Cardiac muscle cell (in vitro differentiated cells and primary cell): ENCODE results near the gene MRLN. TPM values are rescaled to one million over a fixed set of nuclear protein-coding genes. Genes with fewer than 3 reads are reported as not detected.
"Not testable (repeated sequence)": the region's sequence is repeated elsewhere in the genome, so short reads cannot be mapped to it uniquely, and the experiment has no call there.

ENCODE experiments used
- DNase-seq, 2 donors: peaks; one replicate each; pipeline versions ENCODE4 v3.0.0 to v3.0.0-alpha.2; 2010 to 2017; ENCODE audit warnings: low read depth in 1 of 2, low spot score in 1 of 2
- H3K27ac ChIP-seq: fragments of 200-600 bp; sonication (generic); 2 replicates; pipeline ENCODE4 v1.5.1; 2016
- H3K27me3 ChIP-seq: fragments of 200-600 bp; sonication (generic); 2 replicates; pipeline ENCODE4 v1.6.0; 2016; ENCODE audit warnings: control low read depth
- H3K36me3 ChIP-seq: fragments of 200-600 bp; sonication (generic); 2 replicates; pipeline ENCODE4 v1.5.1; 2016; ENCODE audit warnings: control low read depth
- H3K4me1 ChIP-seq: fragments of 200-600 bp; sonication (generic); 2 replicates; pipeline ENCODE4 v1.8.1; 2017; ENCODE audit warnings: low read depth, mild to moderate bottlenecking, mixed run types
- H3K4me3 ChIP-seq: fragments of 200-600 bp; sonication (generic); 2 replicates; pipeline ENCODE4 v1.5.1; 2016; ENCODE audit warnings: mild to moderate bottlenecking
- H3K9me3 ChIP-seq: fragments of 200-600 bp; sonication (generic); 2 replicates; pipeline ENCODE4 v1.5.1; 2017; ENCODE audit warnings: low read depth, mild to moderate bottlenecking, control low read depth
- CTCF ChIP-seq: IDR thresholded peaks from 2 replicates; pipeline ENCODE4 v1.5.1; 2012; ENCODE audit warnings: low read depth, mild to moderate bottlenecking, low read length
- polyA plus RNA-seq: library from polyadenylated mRNA; unstranded; fragments of >200 nt; fragmentation: Nextera tagmentation; extraction: Ambion mirVana; gene quantifications from 2 replicates; pipeline ENCODE4 v1.2.1, GENCODE V29; 2016
- total RNA-seq: library from RNA; depleted of rRNA; stranded (reverse); fragments of >200 nt; gene quantifications from 2 replicates; pipeline ENCODE4 v1.2.3, GENCODE V29; 2016

The MRLN gene
- total and polyA plus RNA-seq, 2 experiments from 2014 or later = not detected

GRCh38 chr10:59785476-59785875, 32.2 kb upstream of the MRLN start:
- H3K9me3 ChIP-seq = not testable (repeated sequence)

GRCh38 chr10:59781511-59781910, 28.3 kb upstream of the MRLN start:
- TF ChIP-seq CTCF = no peak
- Histone ChIP-seq H3K9me3 (no peaks in the 10 kb centered on the region), H3K4me1 (no peaks in the 10 kb centered on the region), H3K4me3 (no peak overlapping the region), H3K27ac (no peak overlapping the region), H3K36me3 (no peaks in the 10 kb centered on the region), H3K27me3 (no peaks in the 10 kb centered on the region)
- DNase-seq = no peak

More at GRCh38 chr10:59785476-59785875, 32.2 kb upstream of the MRLN start:
- not testable (repeated sequence) for H3K27ac ChIP-seq, H3K27me3 ChIP-seq, H3K4me1 ChIP-seq, H3K36me3 ChIP-seq, H3K4me3 ChIP-seq, DNase-seq

GRCh38 chr10:59779756-59780533, 26.7 kb upstream of the MRLN start:
- H3K36me3 ChIP-seq = no peaks in the 10 kb centered on the region

GRCh38 chr10:59774451-59774850, 21.2 kb upstream of the MRLN start:
- Histone ChIP-seq H3K4me3 (no peak overlapping the region), H3K27me3 (no peaks in the 10 kb centered on the region), H3K4me1 (no peaks in the 10 kb centered on the region), H3K9me3 (no peaks in the 10 kb centered on the region), H3K27ac (no peak overlapping the region), H3K36me3 (no peaks in the 10 kb centered on the region)
- DNase-seq = no peak
- no peak for TF ChIP-seq CTCF

More at GRCh38 chr10:59779756-59780533, 26.7 kb upstream of the MRLN start:
- Histone ChIP-seq H3K4me1 (no peaks in the 10 kb centered on the region), H3K9me3 (no peaks in the 10 kb centered on the region), H3K27me3 (no peaks in the 10 kb centered on the region), H3K27ac (no peak overlapping the region), H3K4me3 (no peak overlapping the region)
- no peak for DNase-seq
- TF ChIP-seq CTCF = no peak

GRCh38 chr10:59773088-59773487, 19.8 kb upstream of the MRLN start:
- Histone ChIP-seq H3K9me3 (no peaks in the 10 kb centered on the region), H3K27ac (no peak overlapping the region), H3K27me3 (no peaks in the 10 kb centered on the region), H3K4me1 (no peaks in the 10 kb centered on the region), H3K4me3 (no peak overlapping the region), H3K36me3 (no peaks in the 10 kb centered on the region)
- no peak for DNase-seq
- no peak for TF ChIP-seq CTCF

GRCh38 chr10:59771162-59771807, 18.0 kb upstream of the MRLN start:
- Histone ChIP-seq H3K27me3 (no peaks in the 10 kb centered on the region), H3K27ac (no peak overlapping the region), H3K36me3 (no peaks in the 10 kb centered on the region), H3K9me3 (no peaks in the 10 kb centered on the region), H3K4me1 (no peaks in the 10 kb centered on the region), H3K4me3 (no peak overlapping the region)
- no peak for TF ChIP-seq CTCF
- no peak for DNase-seq
